Right renal pelvis (tissue), 4 donors: Measurements from ENCODE around the gene GPT2. TPM values are rescaled to one million over a fixed set of nuclear protein-coding genes. Genes with fewer than 3 reads are reported as not detected.

Experiments
- DNase-seq, 4 donors: peaks; one replicate each; pipeline ENCODE4 v3.0.0-alpha.2; 2013; ENCODE audit warnings: low read depth in 4 of 4, low spot score in 3 of 4, missing footprints in 1 of 4
- polyA plus RNA-seq, 4 donors: library from polyadenylated mRNA; unstranded; fragments of 120-200 nt; gene quantifications; one replicate each; pipeline ENCODE4 v1.2.1, GENCODE V29; 2013; ENCODE audit not compliant: insufficient read length in 4 of 4

GPT2 gene
- polyA plus RNA-seq, 4 donors: 25.3 to 29.9 (median 29.2) TPM

DNA sequence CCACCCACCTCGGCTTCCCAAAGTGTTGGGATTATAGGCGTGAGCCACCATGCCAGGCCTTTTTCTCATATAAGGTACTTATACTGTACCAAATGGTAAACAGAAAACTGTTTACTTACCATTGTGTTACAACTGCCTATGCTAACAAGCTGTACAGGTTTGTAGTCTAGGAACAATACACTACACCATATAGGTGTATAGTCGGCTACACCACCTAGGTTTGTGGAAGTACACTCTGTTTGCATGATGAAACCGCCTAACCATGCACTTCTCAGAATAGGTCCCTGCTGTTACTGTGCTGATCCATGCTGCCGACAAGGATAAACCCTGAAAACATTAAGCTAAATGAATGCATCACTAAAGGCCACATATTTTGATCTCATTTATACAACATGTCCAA is 70.4 kb downstream of the GPT2 start:
- DNase-seq: no peak

DNA sequence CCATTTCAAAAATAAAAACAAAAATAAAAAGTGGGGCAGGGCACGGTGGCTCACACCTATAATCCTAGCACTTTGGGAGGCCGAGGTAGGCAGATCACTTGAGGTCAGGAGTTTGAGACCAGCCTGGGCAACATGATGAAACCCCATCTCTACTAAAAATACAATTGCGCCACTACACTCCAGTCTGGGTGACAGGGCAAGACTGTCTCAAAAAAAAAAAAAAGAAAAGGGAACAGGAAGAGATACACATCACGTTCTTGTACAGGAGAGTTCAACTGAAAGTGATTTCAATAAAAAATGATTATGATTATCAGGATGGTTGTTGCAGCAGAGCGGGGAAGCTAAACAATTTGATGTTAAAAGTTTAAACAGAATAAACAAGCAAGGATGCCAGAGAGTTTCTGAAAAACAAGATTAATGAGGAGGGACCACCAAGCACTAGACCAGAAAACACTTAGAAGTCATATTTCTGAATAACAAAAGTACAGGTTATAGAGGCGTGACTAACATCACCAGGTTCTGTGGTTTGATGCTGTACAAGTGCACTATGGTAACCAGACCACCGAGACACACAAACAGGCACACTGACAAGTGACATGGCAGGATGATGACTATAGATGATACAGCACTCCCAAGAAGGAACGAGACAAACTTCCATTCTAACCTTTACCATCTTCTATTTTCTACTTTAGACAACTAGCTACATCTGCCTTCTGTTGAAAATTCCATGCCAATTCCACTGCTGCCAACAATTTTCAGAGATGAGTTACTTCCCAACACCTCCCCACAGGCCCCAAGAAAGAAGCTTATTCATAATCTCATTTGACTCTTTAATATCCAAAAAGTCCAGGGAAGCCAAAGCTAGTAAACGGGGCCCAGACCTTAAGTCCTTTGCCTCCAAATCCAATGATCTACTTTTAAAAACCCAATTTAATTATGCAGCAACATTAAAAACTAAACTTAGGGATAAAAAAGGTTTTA is 77.5 kb downstream of the GPT2 start:
- DNase-seq: no peak

GRCh38 chr16:46962629-46963028 is 78.5 kb downstream of the GPT2 start:
- no peak for DNase-seq

DNA sequence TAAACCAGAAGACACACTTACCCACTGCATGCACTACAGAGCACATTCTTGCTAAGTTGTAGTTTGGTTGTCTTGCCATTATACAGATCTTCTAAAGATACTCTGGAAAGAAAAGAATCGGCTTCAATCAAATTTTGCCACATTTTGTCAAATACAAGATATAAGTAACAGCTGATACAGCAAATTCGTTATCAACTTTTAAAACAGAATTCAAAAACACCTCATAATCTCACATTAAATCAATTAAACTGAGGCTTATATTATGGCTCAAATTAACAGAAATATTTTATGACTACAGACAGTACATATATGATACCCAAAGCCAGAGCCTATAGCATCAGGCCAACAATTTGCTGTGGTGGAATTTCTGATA is 83.9 kb downstream of the GPT2 start:
- DNase-seq: no peak

GRCh38 chr16:46970089-46970488 is 85.9 kb downstream of the GPT2 start:
- no peak for DNase-seq

- DNase-seq: no peak
These were observed 87.1 kb downstream of the GPT2 start for GRCh38 chr16:46971271-46971670.

DNA sequence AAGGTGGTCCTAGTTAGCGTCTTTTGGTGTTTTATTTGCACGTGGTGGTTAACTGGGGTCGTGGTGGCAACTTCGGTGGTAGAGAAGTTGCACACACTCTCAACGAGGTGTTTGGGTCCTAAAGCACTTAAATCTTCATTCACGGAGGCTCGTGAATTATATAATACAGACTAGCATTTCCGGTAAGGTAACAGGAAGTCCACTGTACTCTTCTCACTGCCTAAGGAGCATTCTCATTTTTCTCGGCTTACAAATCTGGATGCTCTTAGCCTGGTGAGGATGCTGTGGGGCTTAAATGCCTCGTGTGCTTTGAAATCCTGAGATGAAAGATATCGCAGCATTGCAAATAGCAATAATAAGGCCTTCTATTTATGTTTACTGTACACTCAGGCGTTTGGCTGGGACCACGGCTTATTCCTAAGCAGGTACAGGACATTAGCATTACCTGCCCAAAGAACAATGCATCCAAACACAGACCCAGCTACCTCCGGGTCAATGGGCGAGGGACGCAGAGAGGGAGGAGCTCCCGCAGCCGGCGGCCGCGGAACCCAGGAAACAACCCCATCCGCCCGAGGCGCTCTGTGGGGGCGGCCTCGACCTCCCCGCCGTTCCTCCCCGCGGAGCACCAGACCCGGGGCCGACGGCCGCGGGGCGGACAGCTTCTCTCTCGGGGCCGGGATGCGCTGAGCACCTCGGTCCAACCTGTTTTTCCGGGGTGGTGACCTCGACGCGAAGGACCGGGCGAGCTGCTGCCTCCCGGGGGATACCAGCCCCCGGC is 88.5 kb downstream of the GPT2 start:
- peak in 2 of 4 donors; percentile 13 to 22 for DNase-seq

GRCh38 chr16:46973207-46973995 is 89.2 kb downstream of the GPT2 start, which contains the start of gene DNAJA2:
Gene DNAJA2 (minus strand): TSS chr16:46973674. CDS start chr16:46973572, 102 bp downstream.
- DNase-seq: peak; percentile 84 to 95 (median 87)

DNA sequence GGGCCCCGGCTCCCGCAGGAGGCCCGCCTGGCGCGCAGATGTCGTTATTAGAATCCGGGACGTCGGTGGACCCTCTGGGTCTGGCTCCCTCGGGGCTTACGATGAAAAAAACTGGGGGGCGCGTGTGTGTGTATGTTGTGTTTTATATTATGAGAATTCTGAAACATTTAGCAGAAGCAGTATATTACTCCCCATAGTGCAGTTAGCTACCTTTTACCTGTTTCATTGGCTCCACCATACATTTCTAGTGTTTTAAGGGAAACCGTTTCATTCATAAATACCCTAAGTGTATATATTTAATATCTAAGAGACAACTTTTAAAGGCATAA is 89.8 kb downstream of the GPT2 start:
- DNase-seq: peak in 1 of 4 donors; percentile 3

GRCh38 chr16:46974352-46974751 is 90.2 kb downstream of the GPT2 start:
- DNase-seq: no peak

GRCh38 chr16:46975165-46975564 is 91.0 kb downstream of the GPT2 start:
- no peak for DNase-seq

DNA sequence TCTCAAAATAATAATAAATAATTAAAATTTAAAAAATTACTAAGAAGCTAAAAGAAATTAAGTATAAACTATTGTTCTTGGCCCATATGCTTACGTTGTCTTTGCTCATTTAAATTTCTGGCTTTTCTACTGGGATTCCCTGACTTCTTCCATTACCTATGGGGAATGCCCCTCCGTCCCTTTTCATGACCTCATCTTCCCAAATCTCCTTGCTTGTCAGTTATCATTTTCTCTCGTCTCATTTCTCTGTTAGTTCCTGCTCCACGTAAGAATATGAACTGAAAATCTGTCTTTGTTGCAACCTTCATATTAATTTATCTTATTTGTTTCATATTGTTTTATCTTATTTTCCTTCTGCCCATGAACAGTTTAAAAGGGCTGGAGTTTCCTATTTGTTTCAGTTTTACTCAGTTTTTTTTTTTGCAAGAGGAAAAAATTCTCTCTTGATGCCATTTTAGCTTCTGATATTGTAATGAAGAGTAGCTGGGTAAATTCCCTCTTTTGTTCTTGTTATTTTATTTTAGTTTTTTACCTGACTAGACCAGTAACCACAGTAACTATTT is 91.8 kb downstream of the GPT2 start:
- no peak for DNase-seq

DNA sequence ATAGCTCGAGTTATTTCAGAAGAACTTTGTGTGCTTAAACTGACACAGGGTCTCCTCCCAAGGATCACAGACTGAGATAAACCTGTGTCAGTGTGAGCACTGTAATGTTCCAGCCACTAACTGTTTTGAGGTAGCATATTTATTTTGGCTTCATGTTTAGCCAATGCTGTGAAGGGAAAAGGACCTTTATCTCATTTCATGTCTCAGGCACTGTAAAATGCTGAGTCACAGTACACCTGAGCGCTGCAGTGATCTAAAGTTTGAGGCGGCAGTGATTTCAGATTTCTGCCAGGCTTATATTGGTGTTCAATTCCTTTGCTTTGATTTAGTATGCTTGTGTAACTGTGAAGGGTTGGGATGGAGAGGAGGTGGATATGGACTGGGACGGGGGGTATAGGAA is 92.4 kb downstream of the GPT2 start:
- DNase-seq: no peak

Other genes starting within 250 kb of the GPT2 start
- 100 to 1,000 TPM; 148 to 178 (median 166) TPM for gene VPS35, start 195.2 kb upstream of the GPT2 start, polyA plus RNA-seq
- 10 to 100 TPM; 16.4 to 23.6 (median 21.0) TPM for gene ORC6, start 194.7 kb upstream of the GPT2 start, polyA plus RNA-seq
- gene MYLK3, start 136.0 kb upstream of the GPT2 start, polyA plus RNA-seq: 1 to 10 TPM in 3 of 4 donors, under 1 TPM in 1; 0.76 to 1.5 (median 1.1) TPM
- 10 to 100 TPM; 27.6 to 38.8 (median 36.1) TPM for gene C16orf87, start 53.2 kb upstream of the GPT2 start, polyA plus RNA-seq
- gene DNAJA2, start 89.3 kb downstream of the GPT2 start, polyA plus RNA-seq: 10 to 100 TPM; 79.4 to 94.4 (median 92.0) TPM